ENCODE data around the gene AUP1.

DNA sequence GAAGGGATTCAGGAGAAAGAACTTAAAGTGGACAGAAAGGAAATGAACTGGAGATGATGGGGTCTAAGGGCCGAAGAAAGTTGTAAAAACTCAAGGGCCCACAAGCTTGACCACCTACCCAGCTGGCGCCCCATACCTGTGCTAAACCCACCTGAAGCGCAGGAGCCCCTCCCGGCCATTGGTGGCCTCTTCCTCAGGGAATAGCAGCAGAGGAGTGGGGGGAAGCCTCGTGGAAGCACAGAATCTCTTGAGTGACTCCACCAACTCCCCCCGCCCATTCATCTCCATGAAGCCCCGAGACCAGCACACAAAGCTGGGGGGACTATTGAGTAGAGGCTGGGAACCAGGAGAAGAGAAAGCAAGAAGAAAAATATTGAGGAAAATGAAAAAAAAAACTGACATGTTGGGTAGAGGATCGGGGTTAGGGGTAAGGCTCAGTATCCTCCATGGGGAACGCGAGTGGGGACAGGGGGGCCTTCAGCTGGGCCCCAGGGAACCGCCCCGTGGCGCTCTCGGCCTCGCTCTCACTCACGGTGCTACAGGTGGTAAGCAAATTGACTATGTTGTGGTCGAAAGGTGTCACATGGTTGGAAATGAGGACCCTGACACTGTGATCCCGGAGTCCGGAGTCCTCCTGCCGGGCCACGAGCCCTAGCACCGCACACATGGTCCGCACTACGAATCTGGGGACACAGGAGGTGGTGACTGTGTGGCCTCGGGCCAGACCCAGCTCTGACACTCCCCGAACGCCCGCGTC is 728 bp downstream of the AUP1 start:
- TF ChIP-seq, protein P1, sequence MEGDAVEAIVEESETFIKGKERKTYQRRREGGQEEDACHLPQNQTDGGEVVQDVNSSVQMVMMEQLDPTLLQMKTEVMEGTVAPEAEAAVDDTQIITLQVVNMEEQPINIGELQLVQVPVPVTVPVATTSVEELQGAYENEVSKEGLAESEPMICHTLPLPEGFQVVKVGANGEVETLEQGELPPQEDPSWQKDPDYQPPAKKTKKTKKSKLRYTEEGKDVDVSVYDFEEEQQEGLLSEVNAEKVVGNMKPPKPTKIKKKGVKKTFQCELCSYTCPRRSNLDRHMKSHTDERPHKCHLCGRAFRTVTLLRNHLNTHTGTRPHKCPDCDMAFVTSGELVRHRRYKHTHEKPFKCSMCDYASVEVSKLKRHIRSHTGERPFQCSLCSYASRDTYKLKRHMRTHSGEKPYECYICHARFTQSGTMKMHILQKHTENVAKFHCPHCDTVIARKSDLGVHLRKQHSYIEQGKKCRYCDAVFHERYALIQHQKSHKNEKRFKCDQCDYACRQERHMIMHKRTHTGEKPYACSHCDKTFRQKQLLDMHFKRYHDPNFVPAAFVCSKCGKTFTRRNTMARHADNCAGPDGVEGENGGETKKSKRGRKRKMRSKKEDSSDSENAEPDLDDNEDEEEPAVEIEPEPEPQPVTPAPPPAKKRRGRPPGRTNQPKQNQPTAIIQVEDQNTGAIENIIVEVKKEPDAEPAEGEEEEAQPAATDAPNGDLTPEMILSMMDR (IDR thresholded peaks at IDR 0.05; ENCODE audit: insufficient read depth, low read length, poor library complexity, severe bottlenecking): no peak
- no peak for TF ChIP-seq EZH2phosphoT487 (conservative IDR thresholded peaks at IDR 0.05; ENCODE audit: low read length)
